WERI-Rb-1 (cell line): Measurements from ENCODE around the gene ASB7.
A peak's percentile ranks its signal among the peaks of the same experiment; 100 is the strongest.

Source experiments
- DNase-seq: peaks from one replicate; pipeline ENCODE4 v3.0.0-alpha.2; 2020
- H3K27ac ChIP-seq: fragments of 250-450 bp; sonication (Bioruptor Pico); 2 replicates; pipeline ENCODE4 v1.5.1; 2020; ENCODE audit warnings: mild to moderate bottlenecking, moderate library complexity
- H3K27me3 ChIP-seq: fragments of 250-450 bp; sonication (Bioruptor Pico); 2 replicates; pipeline ENCODE4 v1.5.1; 2021; ENCODE audit warnings: mild to moderate bottlenecking, low read depth, moderate library complexity; ENCODE audit not compliant: insufficient read depth, severe bottlenecking
- H3K36me3 ChIP-seq: fragments of 250-450 bp; sonication (Bioruptor Pico); 2 replicates; pipeline ENCODE4 v1.5.1; 2020; ENCODE audit warnings: mild to moderate bottlenecking, moderate library complexity
- H3K4me3 ChIP-seq: 2 replicates; pipeline ENCODE4 v1.5.1; 2011; ENCODE audit warnings: low read depth, mild to moderate bottlenecking, control low read depth, low read length
- H3K9me3 ChIP-seq: fragments of 250-450 bp; sonication (Bioruptor Pico); 2 replicates; pipeline ENCODE4 v1.5.1; 2021; ENCODE audit warnings: mild to moderate bottlenecking, moderate library complexity; ENCODE audit not compliant: severe bottlenecking
- TF ChIP-seq, protein P1 (sequence below): IDR thresholded peaks from 2 replicates; pipeline ENCODE4 v1.5.1; 2011; ENCODE audit warnings: low read depth, mild to moderate bottlenecking, control low read depth, inconsistent platforms, low read length

Gene ASB7

DNA sequence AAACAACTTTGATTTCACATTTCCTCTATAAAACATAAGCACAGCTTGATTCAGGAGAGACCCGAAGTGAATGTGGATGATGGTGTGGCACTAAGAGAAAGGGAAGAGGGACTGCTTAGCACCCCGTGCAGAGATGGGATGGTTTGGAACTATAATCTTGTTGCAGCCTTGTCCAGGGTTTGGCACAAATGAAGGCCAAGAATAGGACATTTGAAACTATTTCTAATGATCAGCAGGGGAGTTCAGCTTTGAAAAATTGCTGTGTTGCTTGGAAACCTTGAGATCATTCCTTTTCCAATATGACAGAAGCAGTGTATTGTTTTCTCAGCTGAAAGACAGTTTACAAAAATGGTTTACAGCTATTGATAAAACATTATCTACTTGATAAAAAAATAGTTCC lies 49.7 kb downstream of the ASB7 start:
- DNase-seq, result no peak

DNA sequence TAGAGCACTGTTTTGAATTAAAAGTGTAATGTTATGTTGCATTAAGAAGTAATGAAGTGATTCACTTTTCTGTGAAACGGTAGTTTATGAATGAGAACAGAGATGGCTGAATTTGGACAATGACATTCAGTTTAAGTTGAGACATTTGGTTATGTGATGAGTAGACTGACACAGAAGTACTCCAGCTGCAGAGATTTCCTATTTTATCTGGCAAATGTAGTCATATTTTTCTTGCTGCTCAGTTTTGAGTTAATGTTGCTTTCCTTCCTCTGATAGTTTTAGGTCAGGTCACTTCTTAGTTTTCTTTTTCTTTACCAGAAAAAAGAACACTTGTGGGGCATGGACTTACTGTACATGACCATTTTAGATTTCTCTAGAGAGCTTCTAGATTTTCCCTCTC lies 51.2 kb downstream of the ASB7 start:
- Histone ChIP-seq H3K36me3 (no peaks in the 10 kb centered on the region), H3K27ac (no peak overlapping the region), H3K9me3 (no peaks in the 10 kb centered on the region), H3K4me3 (no peak overlapping the region), H3K27me3 (no peaks in the 10 kb centered on the region)
- DNase-seq, result no peak
- TF ChIP-seq, protein P1, sequence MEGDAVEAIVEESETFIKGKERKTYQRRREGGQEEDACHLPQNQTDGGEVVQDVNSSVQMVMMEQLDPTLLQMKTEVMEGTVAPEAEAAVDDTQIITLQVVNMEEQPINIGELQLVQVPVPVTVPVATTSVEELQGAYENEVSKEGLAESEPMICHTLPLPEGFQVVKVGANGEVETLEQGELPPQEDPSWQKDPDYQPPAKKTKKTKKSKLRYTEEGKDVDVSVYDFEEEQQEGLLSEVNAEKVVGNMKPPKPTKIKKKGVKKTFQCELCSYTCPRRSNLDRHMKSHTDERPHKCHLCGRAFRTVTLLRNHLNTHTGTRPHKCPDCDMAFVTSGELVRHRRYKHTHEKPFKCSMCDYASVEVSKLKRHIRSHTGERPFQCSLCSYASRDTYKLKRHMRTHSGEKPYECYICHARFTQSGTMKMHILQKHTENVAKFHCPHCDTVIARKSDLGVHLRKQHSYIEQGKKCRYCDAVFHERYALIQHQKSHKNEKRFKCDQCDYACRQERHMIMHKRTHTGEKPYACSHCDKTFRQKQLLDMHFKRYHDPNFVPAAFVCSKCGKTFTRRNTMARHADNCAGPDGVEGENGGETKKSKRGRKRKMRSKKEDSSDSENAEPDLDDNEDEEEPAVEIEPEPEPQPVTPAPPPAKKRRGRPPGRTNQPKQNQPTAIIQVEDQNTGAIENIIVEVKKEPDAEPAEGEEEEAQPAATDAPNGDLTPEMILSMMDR, result no peak

More for the DNA sequence above, 49.7 kb downstream of the ASB7 start:
- TF ChIP-seq, protein P1, result no peak
- no peaks in the 10 kb centered on the region for H3K36me3 ChIP-seq
- H3K27me3 ChIP-seq, result no peaks in the 10 kb centered on the region
- no peak overlapping the region for H3K4me3 ChIP-seq
- H3K27ac ChIP-seq, result no peak overlapping the region
- no peaks in the 10 kb centered on the region for H3K9me3 ChIP-seq

DNA sequence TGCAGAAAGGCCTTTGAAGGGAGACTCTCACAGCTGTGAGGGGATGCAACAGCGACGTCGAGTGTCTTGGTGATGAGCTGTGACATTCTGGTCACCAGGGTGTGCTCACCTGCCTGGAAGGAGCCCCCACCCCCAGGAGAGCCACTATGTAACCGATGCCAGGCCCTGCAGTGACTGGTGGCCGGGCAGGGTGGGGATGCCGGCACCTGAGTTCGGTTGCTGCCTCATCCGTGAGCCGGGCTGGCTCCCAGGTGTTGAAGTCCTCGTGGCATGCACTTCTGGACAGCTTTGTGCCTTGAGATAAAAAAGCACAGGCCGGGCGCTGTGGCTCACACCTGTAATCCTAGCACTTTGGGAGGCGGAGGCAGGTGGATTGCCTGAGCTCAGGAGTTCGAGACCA lies 56.5 kb downstream of the ASB7 start:
- Histone ChIP-seq H3K4me3 (no peak overlapping the region), H3K36me3 (no peaks in the 10 kb centered on the region), H3K9me3 (no peaks in the 10 kb centered on the region), H3K27ac (no peak overlapping the region), H3K27me3 (no peaks in the 10 kb centered on the region)
- no peak for DNase-seq
- TF ChIP-seq, protein P1, result no peak

DNA sequence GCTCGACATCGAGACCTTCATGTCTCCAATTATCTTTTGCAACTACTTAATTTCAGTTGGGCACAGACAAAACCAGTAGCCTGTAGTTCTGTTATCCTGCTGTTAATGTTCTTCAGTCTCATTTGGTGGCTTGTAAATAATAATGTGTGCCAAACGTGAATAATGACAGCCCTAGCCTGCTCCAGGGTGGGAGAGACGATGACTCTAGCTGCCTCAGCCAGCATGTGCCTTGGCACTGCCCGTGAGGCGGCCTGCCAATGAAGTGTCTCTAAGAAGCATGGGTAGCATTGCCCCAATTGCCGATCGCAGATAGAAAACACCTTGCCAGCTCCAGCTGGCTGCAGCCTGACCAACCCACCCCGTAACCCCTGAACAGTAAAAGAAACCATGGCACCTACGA lies 58.8 kb downstream of the ASB7 start:
- TF ChIP-seq, protein P1, result no peak
- no peak for DNase-seq
- no peak overlapping the region for H3K4me3 ChIP-seq
- H3K9me3 ChIP-seq, result no peaks in the 10 kb centered on the region
- H3K27me3 ChIP-seq, result no peaks in the 10 kb centered on the region
- no peaks in the 10 kb centered on the region for H3K36me3 ChIP-seq
- no peak overlapping the region for H3K27ac ChIP-seq

DNA sequence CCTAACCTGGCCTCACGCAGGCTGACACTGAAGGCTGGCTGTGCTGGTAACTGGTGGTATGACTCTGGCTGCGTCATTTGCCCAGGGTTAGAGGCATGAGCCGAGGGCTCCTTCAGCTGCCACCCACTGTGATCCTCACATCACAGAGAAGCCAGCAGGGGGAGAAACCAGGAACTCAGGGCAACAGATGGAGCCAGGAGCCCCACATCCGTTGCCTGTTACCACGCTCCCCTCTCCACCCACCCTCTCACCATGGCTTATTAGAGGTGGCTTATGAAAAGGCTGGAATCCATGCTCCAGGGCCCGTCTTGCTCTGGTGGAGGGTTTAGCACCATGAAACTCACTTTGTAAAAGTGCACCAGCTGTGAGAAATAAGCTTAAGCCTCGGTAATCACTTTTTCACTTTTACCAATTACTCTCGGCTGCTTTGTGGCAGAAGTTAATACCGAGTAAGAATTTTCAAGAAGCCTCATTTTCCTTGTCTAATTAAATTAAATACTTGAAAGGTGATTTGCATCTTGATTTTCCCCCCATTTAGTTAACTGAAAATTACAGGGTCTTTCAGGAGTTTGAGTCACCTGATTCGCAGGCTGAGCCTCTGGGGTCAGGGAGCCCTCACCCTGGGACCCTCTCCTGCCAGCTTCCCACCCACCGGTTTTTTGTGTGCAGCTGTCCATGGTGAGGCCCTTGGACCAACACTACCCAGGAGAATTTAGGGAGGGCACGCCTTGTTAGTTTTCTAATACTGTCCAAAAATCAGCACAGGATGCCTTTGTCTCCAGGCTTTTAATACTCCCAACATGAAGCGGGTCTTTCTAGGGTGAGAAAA lies 60.9 kb downstream of the ASB7 start:
- no peaks in the 10 kb centered on the region for H3K27me3 ChIP-seq
- no peaks in the 10 kb centered on the region for H3K9me3 ChIP-seq
- no peak overlapping the region for H3K4me3 ChIP-seq
- peak; percentile 93 for DNase-seq
- TF ChIP-seq, protein P1, result peak; percentile 61
- no peaks in the 10 kb centered on the region for H3K36me3 ChIP-seq
- H3K27ac ChIP-seq, result peak overlapping the region; percentile 52; the same call in 1 of the 2 replicates

DNA sequence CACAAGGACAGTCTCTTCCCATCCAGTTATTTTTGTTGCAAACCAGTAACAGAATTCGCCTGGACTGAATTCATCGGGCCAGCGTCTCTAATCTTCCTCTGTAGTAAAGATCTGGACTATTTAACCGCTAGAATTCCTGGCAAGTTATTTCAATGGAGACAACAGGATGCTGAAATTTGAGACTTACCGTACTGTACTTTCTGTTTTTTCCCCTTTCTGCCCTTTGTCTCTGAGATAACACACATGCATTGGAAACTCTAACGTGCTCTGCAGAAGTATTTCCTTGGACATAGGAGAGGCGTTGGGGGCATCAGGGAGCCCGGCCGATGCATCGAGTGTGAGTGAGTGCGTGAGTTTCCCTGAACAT lies 61.5 kb downstream of the ASB7 start:
- no peaks in the 10 kb centered on the region for H3K9me3 ChIP-seq
- TF ChIP-seq, protein P1, result no peak
- H3K27me3 ChIP-seq, result no peaks in the 10 kb centered on the region
- DNase-seq, result no peak
- no peak overlapping the region for H3K4me3 ChIP-seq
- no peak overlapping the region for H3K27ac ChIP-seq
- no peaks in the 10 kb centered on the region for H3K36me3 ChIP-seq
